Urothelium cell line (cell line): ENCODE measurements around the gene LPCAT1.

Experiments used
- DNase-seq: peaks from one replicate; pipeline ENCODE4 v3.0.0; 2011; ENCODE audit warnings: low spot score, mixed read lengths
- FAIRE-seq: peaks from 2 replicates; lab custom pipeline; 2011; peaks lifted over from hg19 to GRCh38; lab: Jason Lieb, UNC

The LPCAT1 gene

DNA sequence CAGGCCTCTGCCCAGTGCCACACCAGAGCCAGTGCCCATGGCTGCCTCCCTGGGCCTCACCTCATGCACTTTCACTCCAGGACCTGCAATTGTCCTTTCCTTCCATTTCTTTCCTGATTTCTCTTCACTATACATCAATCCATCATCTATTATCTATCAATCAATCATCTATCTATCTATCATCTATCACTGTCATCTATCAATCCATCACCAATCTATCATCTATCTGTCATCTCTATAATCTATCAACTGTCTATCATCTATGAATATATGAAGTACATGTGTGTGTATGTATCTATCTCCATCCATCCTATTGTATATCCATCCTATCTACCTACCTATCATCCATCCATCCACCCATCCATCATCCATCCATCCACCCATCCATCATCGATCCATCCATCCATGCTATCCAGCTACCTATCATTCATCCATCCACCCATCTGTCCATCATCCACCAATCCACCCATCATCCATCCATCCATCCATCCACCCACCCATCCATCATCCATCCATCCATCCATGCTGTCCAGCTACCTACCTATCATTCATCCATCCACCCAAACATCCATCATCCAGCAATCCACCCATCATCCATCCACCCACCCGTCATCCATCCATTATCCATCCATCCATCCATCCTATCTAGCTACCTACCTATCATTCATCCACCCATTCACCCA lies 105.4 kb downstream of the LPCAT1 start:
- DNase-seq (no peak), FAIRE-seq (peak; percentile 92)

DNA sequence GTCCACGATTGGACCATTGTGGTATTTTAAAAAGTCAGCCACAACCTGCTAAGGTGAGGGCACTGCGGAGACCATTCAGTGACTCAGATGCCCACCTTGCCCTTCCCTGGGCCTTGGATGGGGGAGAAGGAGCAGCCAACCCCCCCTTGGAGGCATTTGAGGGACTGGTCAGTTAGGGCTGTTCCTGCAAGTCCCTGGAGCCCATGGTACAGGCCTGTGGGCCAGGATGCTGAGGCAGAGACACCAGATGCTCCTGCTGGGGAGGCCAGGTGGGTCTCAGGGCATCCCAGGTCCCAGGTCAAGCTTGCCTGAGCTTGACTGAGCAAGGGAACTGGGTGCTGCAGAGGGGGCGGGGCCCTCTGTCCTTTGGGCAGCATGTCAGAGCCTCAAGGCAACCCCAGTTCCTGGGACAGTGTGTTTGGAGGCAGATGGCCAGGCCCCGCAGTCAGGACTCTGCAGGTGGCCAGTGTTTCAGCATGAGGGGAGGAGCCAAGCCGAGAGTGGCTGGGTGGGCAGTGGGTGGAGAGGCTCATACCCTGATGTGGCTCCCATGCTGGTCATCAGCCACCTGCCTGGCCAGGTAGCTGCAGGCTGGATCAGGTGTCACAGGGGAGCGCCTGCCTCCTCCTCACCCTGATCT lies 106.1 kb downstream of the LPCAT1 start:
- no peak for FAIRE-seq

DNA sequence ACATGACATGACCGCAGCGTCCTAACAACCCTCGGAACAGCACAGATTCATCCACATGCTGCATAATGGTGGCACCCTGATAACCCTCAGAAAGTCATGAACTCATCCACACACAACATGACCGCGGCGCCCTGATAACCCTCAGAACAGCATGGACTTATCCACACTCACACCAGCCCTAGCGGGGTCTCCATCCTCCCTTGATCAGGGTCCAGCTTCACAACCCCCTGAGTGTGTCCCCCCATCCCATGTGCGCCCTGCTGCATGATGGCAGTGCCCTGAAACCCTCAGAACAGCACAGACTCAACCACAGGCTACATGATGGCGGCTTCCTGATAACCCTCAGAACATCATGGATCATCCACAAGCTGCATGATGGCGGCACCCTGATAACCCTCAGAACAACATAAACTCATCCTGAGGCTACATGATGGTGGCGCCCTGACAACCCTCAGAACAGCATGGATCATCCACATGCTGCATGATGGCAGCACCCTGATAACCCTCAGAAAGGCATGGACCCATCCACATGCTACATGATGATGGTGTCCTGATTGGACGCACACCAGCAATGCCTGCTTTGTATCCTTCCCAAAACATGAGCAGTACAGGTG lies 106.8 kb downstream of the LPCAT1 start:
- no peak for FAIRE-seq
- DNase-seq = no peak

More for the DNA sequence above, 106.1 kb downstream of the LPCAT1 start:
- no peak for DNase-seq

DNA sequence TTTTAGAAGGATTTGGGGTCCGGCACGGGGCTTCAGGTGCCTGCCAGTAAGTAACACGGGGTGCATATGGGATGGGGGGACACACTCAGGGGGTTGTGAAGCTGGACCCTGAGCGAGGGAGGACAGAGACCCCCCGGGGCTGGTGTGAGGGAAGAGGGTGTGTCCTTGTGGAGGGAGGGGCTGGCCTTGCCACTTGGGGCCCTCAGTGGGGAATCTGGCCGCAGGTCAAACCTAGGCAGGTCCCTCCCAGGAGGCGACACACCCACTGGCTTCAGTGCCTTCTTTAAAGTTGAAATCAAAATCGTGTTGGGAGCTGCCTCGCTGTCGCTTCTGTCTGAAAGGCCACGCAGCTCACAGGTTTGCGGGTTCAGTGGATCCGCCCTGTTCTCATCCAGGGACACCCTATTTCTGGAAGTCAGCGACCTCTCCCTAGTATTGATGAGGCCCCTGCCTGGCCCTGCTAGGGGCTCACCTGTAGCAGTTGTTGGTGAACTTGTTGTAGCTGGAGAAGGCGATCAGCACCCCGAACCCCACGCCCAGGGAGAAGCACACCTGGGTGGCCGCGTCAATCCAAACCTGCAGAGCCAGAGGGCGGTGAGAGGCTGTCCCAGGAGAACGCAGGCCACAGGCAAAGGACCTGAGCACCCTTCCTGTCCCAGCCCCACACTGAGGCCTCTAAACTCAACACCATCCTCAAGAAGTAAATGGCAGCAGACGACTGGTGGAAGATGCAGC lies 108.0 kb downstream of the LPCAT1 start:
- DNase-seq (no peak), FAIRE-seq (no peak)

DNA sequence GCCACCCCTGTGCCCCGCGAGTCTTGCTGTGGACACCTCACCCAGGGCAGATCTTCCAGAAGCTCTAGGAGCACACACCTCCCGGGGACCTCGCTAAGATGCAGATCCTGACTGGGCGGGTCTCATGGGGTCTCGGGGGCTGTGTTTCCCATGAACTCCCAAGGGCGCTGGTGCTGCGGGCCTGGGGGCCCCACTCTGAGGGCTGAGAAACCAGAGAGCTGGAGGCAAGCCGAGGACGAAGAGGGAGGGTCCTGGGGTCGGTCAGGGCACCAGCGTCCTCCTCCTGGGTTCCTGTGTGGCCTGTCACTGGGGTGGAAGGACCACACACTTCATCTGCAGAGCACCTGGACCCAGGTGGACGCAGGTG lies 108.7 kb downstream of the LPCAT1 start:
- no peak for FAIRE-seq
- no peak for DNase-seq

DNA sequence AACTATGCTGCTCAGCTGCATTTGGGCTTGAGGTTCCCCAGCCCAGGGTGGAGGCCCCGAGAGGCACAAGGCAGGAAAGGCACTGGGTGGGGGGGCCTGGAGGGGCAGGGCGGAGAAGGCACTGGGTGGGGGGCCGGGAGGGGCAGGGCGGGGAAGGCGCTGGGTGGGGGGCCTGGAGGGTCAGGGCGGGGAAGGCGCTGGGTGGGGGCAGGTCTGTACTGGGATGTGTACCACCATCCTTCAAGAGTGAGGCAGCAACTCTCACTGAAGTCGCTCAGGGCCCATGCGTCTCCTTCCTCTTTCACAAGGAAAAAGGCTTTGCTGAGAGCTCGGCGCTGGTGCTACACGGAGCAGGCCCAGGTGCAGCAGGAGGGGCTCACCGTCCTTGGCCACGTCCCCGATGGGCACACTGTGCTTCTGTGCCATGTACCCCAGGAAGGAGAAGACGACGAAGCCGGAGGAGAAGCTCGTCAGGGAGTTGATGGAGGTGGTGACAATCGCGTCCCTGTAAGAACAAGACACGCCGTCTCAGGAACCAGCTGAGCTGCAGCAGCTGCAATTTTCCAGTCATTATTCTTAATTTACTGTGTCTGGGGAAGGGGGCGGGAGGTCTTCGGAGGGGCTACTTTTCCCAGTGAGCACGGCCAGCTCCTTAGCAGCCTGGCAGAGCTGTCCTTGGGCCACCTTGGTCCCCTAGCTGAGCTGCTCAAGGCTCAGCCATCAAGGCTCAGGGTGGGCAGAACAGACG lies 109.3 kb downstream of the LPCAT1 start:
- DNase-seq (peak; percentile 39), FAIRE-seq (peak; percentile 48)

DNA sequence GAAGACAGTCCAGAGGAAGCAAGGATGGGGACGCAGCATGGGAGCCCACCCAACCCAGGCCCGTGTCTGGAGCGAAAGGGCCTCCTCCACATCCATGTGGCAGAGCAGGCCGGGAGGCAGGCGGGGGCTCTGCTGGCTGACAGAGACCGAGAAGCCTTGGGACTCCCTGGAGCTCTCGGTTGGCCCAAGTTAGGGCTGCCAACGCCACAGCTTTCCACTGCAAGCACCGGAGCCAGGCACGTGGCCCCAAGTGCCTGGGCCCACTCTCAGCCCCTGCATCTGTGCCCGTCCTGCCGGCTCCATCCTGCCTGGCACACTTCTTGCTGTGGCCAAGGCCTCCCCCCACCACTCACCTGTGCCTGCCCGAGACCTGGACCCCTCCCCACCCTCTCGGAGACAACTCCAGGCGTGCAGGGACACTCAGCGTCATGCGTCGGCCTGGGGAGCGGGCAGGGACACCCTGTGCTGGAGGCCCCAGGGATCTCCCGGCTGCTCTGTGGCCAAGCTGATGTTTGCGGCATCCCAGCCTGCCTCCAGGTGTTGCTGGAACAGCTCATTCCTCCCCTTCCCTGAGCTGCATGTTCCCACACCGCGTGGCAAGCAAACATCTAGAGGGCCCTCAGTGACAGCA lies 110.0 kb downstream of the LPCAT1 start:
- FAIRE-seq (no peak), DNase-seq (no peak)

DNA sequence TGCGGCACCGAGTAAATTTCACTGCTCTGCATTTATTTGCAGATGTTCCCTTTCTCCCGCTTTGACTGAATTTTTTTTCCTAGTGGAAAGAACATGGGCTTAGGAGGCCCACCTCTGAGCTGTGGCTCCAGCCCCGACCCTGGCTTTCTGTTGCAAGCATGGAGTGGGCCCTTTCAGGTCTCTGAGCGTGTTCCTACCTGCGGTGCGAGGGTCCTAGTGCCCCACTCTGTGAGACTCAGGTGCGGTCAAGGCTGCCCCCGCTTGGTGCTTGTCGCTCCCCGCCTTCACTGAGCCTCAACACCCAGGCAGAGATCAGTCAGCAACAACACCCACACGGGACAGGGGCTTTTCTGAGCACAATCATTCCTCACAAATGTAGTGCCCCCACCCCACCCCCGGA lies 110.5 kb downstream of the LPCAT1 start:
- no peak for DNase-seq
- no peak for FAIRE-seq

DNA sequence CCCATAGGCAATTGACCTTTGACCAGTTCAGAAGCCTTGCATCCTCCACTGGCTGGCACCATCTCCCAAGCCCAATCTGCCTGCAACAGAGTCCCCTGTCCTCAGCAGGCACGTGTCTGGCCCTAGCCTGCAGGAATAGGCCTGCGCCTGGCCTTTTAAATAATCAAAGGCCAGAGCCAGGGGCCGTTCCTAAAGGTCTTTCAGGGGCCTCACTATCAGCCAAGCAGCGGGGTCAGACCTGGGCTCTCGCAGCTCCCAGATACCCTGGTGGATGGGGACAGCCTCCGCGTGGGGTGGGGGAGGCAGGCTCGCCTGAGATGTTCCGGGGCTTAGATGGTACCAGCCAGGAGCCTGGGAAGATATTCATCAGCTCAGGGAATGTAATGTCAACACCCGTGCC lies 111.1 kb downstream of the LPCAT1 start:
- FAIRE-seq (no peak), DNase-seq (no peak)

DNA sequence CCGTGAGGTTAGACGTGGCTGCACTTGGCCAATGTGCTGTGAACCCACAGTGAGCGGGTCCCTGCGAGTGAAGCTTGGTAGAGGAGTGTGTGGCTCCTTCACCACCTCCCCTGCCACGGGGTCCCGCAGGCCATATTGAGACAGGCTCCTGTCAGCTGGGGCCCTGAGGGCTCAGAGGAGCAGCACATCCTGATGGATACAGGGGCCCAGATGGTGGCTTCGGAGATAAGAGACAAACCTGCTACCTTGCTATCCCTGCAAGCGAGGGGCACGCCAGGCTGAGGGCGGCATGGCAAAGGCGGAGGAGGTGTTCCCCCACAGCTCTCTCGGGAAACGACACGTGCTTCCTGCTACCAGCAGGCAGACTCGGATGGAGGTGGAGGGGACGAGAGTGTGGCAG lies 111.6 kb downstream of the LPCAT1 start:
- DNase-seq (no peak), FAIRE-seq (no peak)
